Neural cell (in vitro differentiated cells): Measurements from ENCODE around the gene SLC4A8. TPM values are rescaled to one million over a fixed set of nuclear protein-coding genes. Genes with fewer than 3 reads are reported as not detected.

Source experiments
- H2AFZ ChIP-seq: fragments of 200-600, 300-800 bp; sonication (generic), shearing (Covaris generic); 2 replicates; pipeline ENCODE4 v1.6.0; 2014; ENCODE audit warnings: low read depth, mild to moderate bottlenecking, antibody characterized with exemption, low read length, moderate library complexity
- H3F3A ChIP-seq: fragments of 200-600 bp; shearing (Covaris generic); 2 replicates; pipeline ENCODE4 v1.6.1; 2016; ENCODE audit warnings: mild to moderate bottlenecking, moderate library complexity, mixed read lengths, antibody characterized with exemption, low read length; ENCODE audit not compliant: insufficient read depth, poor library complexity, severe bottlenecking
- H3K27ac ChIP-seq: fragments of 200-600, 300-800 bp; sonication (generic), shearing (Covaris generic); 2 replicates; pipeline ENCODE4 v1.5.1; 2014; ENCODE audit warnings: mild to moderate bottlenecking, low read length, moderate library complexity
- H3K27me3 ChIP-seq: fragments of 300-800, 200-600 bp; sonication (generic), shearing (Covaris generic); 2 replicates; pipeline ENCODE4 v1.6.0; 2014; ENCODE audit warnings: mild to moderate bottlenecking, low read depth, low read length, moderate library complexity; ENCODE audit not compliant: insufficient read depth
- H3K36me3 ChIP-seq: fragments of 300-800, 200-600 bp; sonication (generic), shearing (Covaris generic); 2 replicates; pipeline ENCODE4 v1.5.1; 2014; ENCODE audit warnings: mild to moderate bottlenecking, antibody characterized with exemption, low read length, moderate library complexity; ENCODE audit not compliant: insufficient read depth
- H3K4me2 ChIP-seq: fragments of 300-800, 200-600 bp; sonication (generic), shearing (Covaris generic); 2 replicates; pipeline ENCODE4 v1.6.0; 2014; ENCODE audit warnings: mild to moderate bottlenecking, low read length
- H3K4me3 ChIP-seq: fragments of 300-800, 200-600 bp; sonication (generic), shearing (Covaris generic); 2 replicates; pipeline ENCODE4 v1.5.1; 2014; ENCODE audit warnings: mild to moderate bottlenecking, low read length, moderate library complexity
- H3K79me2 ChIP-seq: fragments of 200-600 bp; shearing (Covaris generic); replicated peaks from 2 replicates; pipeline ENCODE4 v1.6.0; 2014; ENCODE audit warnings: mild to moderate bottlenecking, low read length, moderate library complexity; ENCODE audit not compliant: insufficient read depth
- H3K9ac ChIP-seq: fragments of 300-800, 200-600 bp; sonication (generic), shearing (Covaris generic); 2 replicates; pipeline ENCODE4 v1.6.1; 2016; ENCODE audit warnings: mild to moderate bottlenecking, low read length, mixed read lengths
- H3K9me2 ChIP-seq: fragments of 200-600 bp; shearing (Covaris generic); 2 replicates; pipeline ENCODE4 v1.6.1; 2016; ENCODE audit warnings: mild to moderate bottlenecking, low read length, mixed read lengths; ENCODE audit not compliant: insufficient read depth
- H3K9me3 ChIP-seq: fragments of 200-600, 300-800 bp; sonication (generic), shearing (Covaris generic); 2 replicates; pipeline ENCODE4 v1.6.1; 2016; ENCODE audit warnings: mild to moderate bottlenecking, mixed run types, low read length, moderate library complexity, mixed read lengths
- H4K20me1 ChIP-seq: fragments of 200-600 bp; shearing (Covaris generic); 2 replicates; pipeline ENCODE4 v1.6.1; 2016; ENCODE audit warnings: mild to moderate bottlenecking, mixed run types; ENCODE audit not compliant: insufficient read depth
- CTCF ChIP-seq: fragments of 450-650 bp; IDR thresholded peaks from 2 replicates; pipeline ENCODE4 v1.5.1; 2014; ENCODE audit warnings: antibody characterized with exemption, mild to moderate bottlenecking, moderate library complexity; ENCODE audit not compliant: poor library complexity, severe bottlenecking
- EP300 ChIP-seq: fragments of 450-650 bp; conservative IDR thresholded peaks from 2 replicates; pipeline ENCODE4 v1.6.1; 2014; ENCODE audit warnings: antibody characterized with exemption, mild to moderate bottlenecking, moderate library complexity; ENCODE audit not compliant: poor library complexity, severe bottlenecking
- EZH2 ChIP-seq: fragments of 200-600, 300-800 bp; shearing (Covaris generic), sonication (generic); IDR thresholded peaks from 2 replicates; pipeline ENCODE4 v1.6.1; 2014; ENCODE audit warnings: antibody characterized with exemption, low read length, borderline replicate concordance, mild to moderate bottlenecking; ENCODE audit not compliant: insufficient read depth, poor library complexity, severe bottlenecking
- MXI1 ChIP-seq: fragments of 450-650 bp; conservative IDR thresholded peaks from 2 replicates; pipeline ENCODE4 v1.6.1; 2014; ENCODE audit warnings: antibody characterized with exemption, mild to moderate bottlenecking; ENCODE audit not compliant: poor library complexity, severe bottlenecking
- POLR2AphosphoS5 ChIP-seq: IDR thresholded peaks from 2 replicates; pipeline ENCODE4 v1.6.1; 2012
- RAD21 ChIP-seq: fragments of 450-650 bp; conservative IDR thresholded peaks from 2 replicates; pipeline ENCODE4 v1.6.1; 2014; ENCODE audit warnings: antibody characterized with exemption, mild to moderate bottlenecking, moderate library complexity
- REST ChIP-seq: IDR thresholded peaks from 2 replicates; pipeline ENCODE4 v1.6.1; 2012; ENCODE audit warnings: borderline replicate concordance
- SMC3 ChIP-seq: fragments of 450-650 bp; conservative IDR thresholded peaks from 2 replicates; pipeline ENCODE4 v1.6.1; 2014; ENCODE audit warnings: antibody characterized with exemption, mild to moderate bottlenecking, moderate library complexity; ENCODE audit not compliant: poor library complexity
- TAF1 ChIP-seq: IDR thresholded peaks from 2 replicates; pipeline ENCODE4 v1.6.1; 2012; ENCODE audit warnings: low read depth
- polyA plus RNA-seq: library from polyadenylated mRNA; depleted of rRNA; stranded (reverse); fragments of >200 nt; gene quantifications from 2 replicates; pipeline ENCODE4 v1.2.3, GENCODE V29; 2014

SLC4A8 gene
- polyA plus RNA-seq, 1 donor from 2014 or later, result 37.8 TPM

GRCh38 chr12:51407604-51408003 is 17.0 kb upstream of the SLC4A8 start:
- no peaks in the 10 kb centered on the region for H3K36me3 ChIP-seq
- TF ChIP-seq REST, result no peak
- no peak for TF ChIP-seq MXI1
- no peak for TF ChIP-seq RAD21
- TF ChIP-seq CTCF, result no peak
- no peak for TF ChIP-seq POLR2AphosphoS5
- no peak for TF ChIP-seq TAF1
- no peak for TF ChIP-seq EZH2
- TF ChIP-seq EP300, result no peak
- TF ChIP-seq SMC3, result no peak

GRCh38 chr12:51409846-51410245 is 14.8 kb upstream of the SLC4A8 start:
- no peak overlapping the region for H3K9ac ChIP-seq
- H3K79me2 ChIP-seq, result no peaks in the 10 kb centered on the region
- no peaks in the 10 kb centered on the region for H4K20me1 ChIP-seq
- H3K27ac ChIP-seq, result no peak overlapping the region
- no peaks in the 10 kb centered on the region for H3K27me3 ChIP-seq
- no peaks in the 10 kb centered on the region for H3K9me2 ChIP-seq
- no peaks in the 10 kb centered on the region for H3K36me3 ChIP-seq
- TF ChIP-seq RAD21, result no peak
- TF ChIP-seq EP300, result no peak
- no peak for TF ChIP-seq TAF1
- TF ChIP-seq SMC3, result no peak
- TF ChIP-seq POLR2AphosphoS5, result no peak
- TF ChIP-seq EZH2, result no peak
- TF ChIP-seq CTCF, result no peak
- TF ChIP-seq MXI1, result no peak
- no peak for TF ChIP-seq REST
- no peak overlapping the region for H2AFZ ChIP-seq
- no peak overlapping the region for H3K4me2 ChIP-seq
- no peaks in the 10 kb centered on the region for H3K9me3 ChIP-seq
- no peak overlapping the region for H3K4me3 ChIP-seq
- no peaks in the 10 kb centered on the region for H3F3A ChIP-seq

More at GRCh38 chr12:51407604-51408003, 17.0 kb upstream of the SLC4A8 start:
- Histone ChIP-seq H3K4me2 (no peak overlapping the region), H3K4me3 (no peak overlapping the region), H3F3A (no peaks in the 10 kb centered on the region), H3K27me3 (no peaks in the 10 kb centered on the region), H3K9me3 (no peaks in the 10 kb centered on the region), H3K9me2 (no peaks in the 10 kb centered on the region), H3K9ac (no peak overlapping the region), H3K27ac (no peak overlapping the region), H2AFZ (no peak overlapping the region), H3K79me2 (no peaks in the 10 kb centered on the region), H4K20me1 (no peaks in the 10 kb centered on the region)
